ENCODE measurements around the gene TLL2.

TLL2 gene

GRCh38 chr10:96327462-96327861 lies 186.3 kb downstream of the TLL2 start:
- DNase-seq (ENCODE audit: low read depth): no peak

GRCh38 chr10:96325719-96326373 lies 187.9 kb downstream of the TLL2 start:
- H3K4me3 ChIP-seq (ENCODE audit: low read depth, low read length): no peak overlapping the region
- TF ChIP-seq, protein P1, sequence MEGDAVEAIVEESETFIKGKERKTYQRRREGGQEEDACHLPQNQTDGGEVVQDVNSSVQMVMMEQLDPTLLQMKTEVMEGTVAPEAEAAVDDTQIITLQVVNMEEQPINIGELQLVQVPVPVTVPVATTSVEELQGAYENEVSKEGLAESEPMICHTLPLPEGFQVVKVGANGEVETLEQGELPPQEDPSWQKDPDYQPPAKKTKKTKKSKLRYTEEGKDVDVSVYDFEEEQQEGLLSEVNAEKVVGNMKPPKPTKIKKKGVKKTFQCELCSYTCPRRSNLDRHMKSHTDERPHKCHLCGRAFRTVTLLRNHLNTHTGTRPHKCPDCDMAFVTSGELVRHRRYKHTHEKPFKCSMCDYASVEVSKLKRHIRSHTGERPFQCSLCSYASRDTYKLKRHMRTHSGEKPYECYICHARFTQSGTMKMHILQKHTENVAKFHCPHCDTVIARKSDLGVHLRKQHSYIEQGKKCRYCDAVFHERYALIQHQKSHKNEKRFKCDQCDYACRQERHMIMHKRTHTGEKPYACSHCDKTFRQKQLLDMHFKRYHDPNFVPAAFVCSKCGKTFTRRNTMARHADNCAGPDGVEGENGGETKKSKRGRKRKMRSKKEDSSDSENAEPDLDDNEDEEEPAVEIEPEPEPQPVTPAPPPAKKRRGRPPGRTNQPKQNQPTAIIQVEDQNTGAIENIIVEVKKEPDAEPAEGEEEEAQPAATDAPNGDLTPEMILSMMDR (conservative IDR thresholded peaks at IDR 0.05; ENCODE audit: low read depth, low read length): no peak
- no peak for DNase-seq (ENCODE audit: low read depth)

More at GRCh38 chr10:96327462-96327861, 186.3 kb downstream of the TLL2 start:
- H3K4me3 ChIP-seq (ENCODE audit: low read depth, low read length): no peak overlapping the region
- TF ChIP-seq, protein P1 (conservative IDR thresholded peaks at IDR 0.05; ENCODE audit: low read depth, low read length): no peak

DNA sequence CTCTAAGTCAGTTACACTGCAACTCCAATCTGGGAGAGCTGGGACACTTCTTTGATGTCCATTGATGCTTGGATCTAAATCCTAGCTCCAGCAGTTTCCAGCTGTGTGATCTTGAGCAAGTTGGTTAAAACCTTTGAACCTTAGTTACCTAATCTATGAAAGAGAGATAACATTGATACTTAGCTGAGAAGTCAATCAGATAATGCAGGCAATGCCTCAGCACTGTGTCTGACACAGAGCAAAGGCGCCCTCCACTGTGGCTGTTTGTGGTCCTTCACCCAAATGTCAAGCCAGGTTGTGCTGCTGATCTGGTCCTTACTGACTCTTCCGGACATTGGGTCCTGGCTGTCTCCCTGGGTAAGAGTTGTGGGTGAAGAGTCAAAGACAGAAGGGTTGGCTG lies 189.3 kb downstream of the TLL2 start:
- no peak overlapping the region for H3K4me3 ChIP-seq (ENCODE audit: low read depth, low read length)
- no peak for DNase-seq (ENCODE audit: low read depth)
- TF ChIP-seq, protein P1 (conservative IDR thresholded peaks at IDR 0.05; ENCODE audit: low read depth, low read length): no peak

- DNase-seq (ENCODE audit: low read depth): no peak
- H3K4me3 ChIP-seq (ENCODE audit: low read depth, low read length): no peak overlapping the region
- TF ChIP-seq, protein P1 (conservative IDR thresholded peaks at IDR 0.05; ENCODE audit: low read depth, low read length): no peak
These were observed 191.5 kb downstream of the TLL2 start for GRCh38 chr10:96322275-96322674.

DNA sequence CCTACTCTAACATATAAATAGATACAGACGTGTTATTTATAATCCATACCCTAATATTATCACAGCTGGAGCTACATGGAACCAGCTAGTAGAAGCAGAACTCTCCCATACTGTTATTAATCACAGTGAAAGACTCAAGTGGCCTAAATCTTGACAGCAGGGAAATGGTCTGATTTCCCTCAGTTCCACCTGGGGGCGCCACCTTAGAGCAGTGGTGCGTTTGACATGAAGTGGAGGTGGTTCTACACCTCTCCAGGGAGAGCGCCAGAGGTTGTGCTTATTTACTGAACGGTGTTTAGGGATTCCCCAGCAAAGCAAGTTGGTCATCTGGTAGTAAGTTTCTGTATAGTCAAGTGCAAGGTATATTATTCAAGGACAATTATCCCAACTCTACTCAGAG lies 191.9 kb downstream of the TLL2 start:
- no peak for DNase-seq (ENCODE audit: low read depth)
- H3K4me3 ChIP-seq (ENCODE audit: low read depth, low read length): no peak overlapping the region
- TF ChIP-seq, protein P1 (conservative IDR thresholded peaks at IDR 0.05; ENCODE audit: low read depth, low read length): no peak

DNA sequence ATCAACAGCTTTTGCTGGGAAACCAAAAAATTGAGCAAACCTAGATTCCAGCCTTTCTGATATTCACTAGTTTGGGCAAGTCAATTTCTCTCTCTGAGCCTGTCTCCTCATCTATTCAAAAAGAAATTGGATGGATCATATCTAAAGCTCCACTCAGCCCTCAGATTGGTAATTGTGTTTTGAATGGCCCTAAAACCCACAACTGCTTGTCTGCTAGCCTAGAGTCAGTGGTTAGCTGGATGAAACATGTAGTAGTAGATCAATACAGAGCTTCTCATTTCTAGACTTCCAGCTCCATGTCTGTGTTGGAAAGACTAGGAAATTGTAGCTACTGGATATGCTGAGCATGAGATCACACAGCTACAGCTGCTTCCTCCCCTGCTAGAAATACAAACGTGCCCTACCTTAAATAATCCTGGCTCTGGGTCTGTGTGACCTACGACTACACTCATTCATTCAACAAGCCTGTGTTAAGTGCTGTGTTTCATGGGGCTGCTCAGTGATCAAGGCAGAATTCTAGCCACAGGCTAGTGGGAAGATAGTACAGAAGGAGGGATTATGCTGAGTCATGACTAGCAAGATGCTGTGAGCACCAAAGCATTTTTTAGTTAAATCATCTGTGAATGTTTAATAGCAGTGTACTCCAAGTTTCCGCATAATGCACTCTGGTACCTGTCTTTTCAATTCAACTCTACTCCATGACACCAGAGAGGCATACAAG lies 193.8 kb downstream of the TLL2 start:
- no peak overlapping the region for H3K4me3 ChIP-seq (ENCODE audit: low read depth, low read length)
- DNase-seq (ENCODE audit: low read depth): peak; percentile 4
- TF ChIP-seq, protein P1 (conservative IDR thresholded peaks at IDR 0.05; ENCODE audit: low read depth, low read length): no peak

Data from choroid plexus epithelial cell (primary cell).